HK-2 (cell line): ENCODE measurements around the gene MXD3.

Experiments
- DNase-seq: peaks from one replicate; pipeline ENCODE4 v3.0.0-alpha.2; 2018; ENCODE audit not compliant: unreplicated experiment

Gene MXD3

GRCh38 chr5:177303121-177303924 is 8.4 kb downstream of the MXD3 start, which contains the start of the genes PRELID1 and RAB24:
Gene PRELID1, plus strand, starts transcription at chr5:177303799. Its CDS starts 187 bp downstream, at chr5:177303986.
Gene RAB24, minus strand, starts transcription at chr5:177303719. Its CDS starts 431 bp downstream, at chr5:177303288.
- DNase-seq, result peak; percentile 80

- DNase-seq, result no peak
Measured at GRCh38 chr5:177302354-177303110, 9.2 kb downstream of the MXD3 start.

- DNase-seq, result no peak
Measured at GRCh38 chr5:177301503-177302165, 10.1 kb downstream of the MXD3 start.

- no peak for DNase-seq
Measured at GRCh38 chr5:177300951-177301350, 10.7 kb downstream of the MXD3 start.

GRCh38 chr5:177300236-177300880 is 11.3 kb downstream of the MXD3 start:
- no peak for DNase-seq

GRCh38 chr5:177299697-177300096 is 12.0 kb downstream of the MXD3 start:
- no peak for DNase-seq

- no peak for DNase-seq
Measured at GRCh38 chr5:177297922-177298321, 13.8 kb downstream of the MXD3 start.

- DNase-seq, result no peak
Measured at GRCh38 chr5:177296581-177296980, 15.1 kb downstream of the MXD3 start.

- DNase-seq, result no peak
Measured at GRCh38 chr5:177295924-177296323, 15.8 kb downstream of the MXD3 start.

- DNase-seq, result no peak
Measured at GRCh38 chr5:177294632-177295031, 17.1 kb downstream of the MXD3 start.

- no peak for DNase-seq
Measured at GRCh38 chr5:177293819-177294581, 17.7 kb downstream of the MXD3 start.

GRCh38 chr5:177291735-177292134 is 20.0 kb downstream of the MXD3 start:
- DNase-seq, result no peak

- no peak for DNase-seq
Measured at GRCh38 chr5:177290816-177291596, 20.7 kb downstream of the MXD3 start.

GRCh38 chr5:177288191-177288590 is 23.5 kb downstream of the MXD3 start:
- no peak for DNase-seq

GRCh38 chr5:177276886-177277285 is 34.8 kb downstream of the MXD3 start:
- DNase-seq, result no peak

GRCh38 chr5:177275883-177276282 is 35.8 kb downstream of the MXD3 start:
- DNase-seq, result no peak

- DNase-seq, result no peak
Measured at GRCh38 chr5:177271113-177271512, 40.6 kb downstream of the MXD3 start.

GRCh38 chr5:177270653-177271052 is 41.0 kb downstream of the MXD3 start:
- DNase-seq, result no peak

- DNase-seq, result no peak
Measured at GRCh38 chr5:177269976-177270375, 41.7 kb downstream of the MXD3 start.

GRCh38 chr5:177269232-177269895 is 42.3 kb downstream of the MXD3 start:
- DNase-seq, result no peak
